PC-3 (cell line): Measurements from ENCODE around the gene SYCP3.

Source experiments
- CTCF ChIP-seq: fragments of 300-600 bp; sonication (generic); conservative IDR thresholded peaks from 2 replicates; pipeline ENCODE4 v1.5.1; 2017; ENCODE audit warnings: antibody characterized with exemption, low read depth, mild to moderate bottlenecking, low read length
- EZH2 ChIP-seq: fragments of 300-600 bp; sonication (generic); IDR thresholded peaks from one replicate; pipeline ENCODE4 v1.6.1; 2017; ENCODE audit warnings: antibody characterized with exemption, mild to moderate bottlenecking, low read length; ENCODE audit not compliant: unreplicated experiment
- EZH2phosphoT487 ChIP-seq: fragments of 300-600 bp; sonication (generic); IDR thresholded peaks from 2 replicates; pipeline ENCODE4 v1.6.1; 2018; ENCODE audit warnings: mild to moderate bottlenecking, antibody characterized with exemption, low read length, borderline replicate concordance

DNA sequence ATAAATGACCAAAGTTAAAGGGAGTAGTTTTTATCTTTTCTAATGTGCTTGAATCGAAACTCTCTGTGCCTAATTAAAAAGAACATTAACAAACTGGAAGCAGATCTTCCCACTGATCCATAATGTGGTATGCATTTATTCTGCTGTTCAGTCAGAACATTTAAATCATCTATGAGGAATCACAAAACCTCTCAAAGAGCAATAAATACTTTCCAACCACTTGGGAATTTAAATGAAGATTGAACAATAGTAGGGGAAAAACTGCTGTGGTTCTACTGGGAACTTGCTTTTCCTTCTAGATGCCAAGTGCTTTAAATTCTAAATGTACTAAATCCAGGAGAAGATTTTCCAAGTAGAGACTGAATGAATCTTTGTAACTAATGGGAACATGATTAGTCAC, 54.2 kb downstream of the SYCP3 start:
- TF ChIP-seq CTCF (no peak), EZH2 (no peak), EZH2phosphoT487 (no peak)
